Right atrium auricular region (tissue), 2 donors: ENCODE results near the gene EPAS1. TPM values are rescaled to one million over a fixed set of nuclear protein-coding genes. Genes with fewer than 3 reads are reported as not detected.

Source experiments
- DNase-seq: peaks from one replicate; pipeline ENCODE4 v3.0.0-alpha.2; 2019; ENCODE audit warnings: low spot score
- H3K27ac ChIP-seq, 2 donors: fragments of 200-600 bp; sonication (generic); 1 replicate in 1 of 2; 2 replicates in 1 of 2; pipeline ENCODE4 v1.5.1; 2016 to 2019
- H3K27me3 ChIP-seq, 2 donors: fragments of 200-600 bp; sonication (generic); one replicate each; pipeline versions ENCODE4 v1.5.1 to v1.6.0; 2017 to 2019
- H3K36me3 ChIP-seq: fragments of 200-600 bp; sonication (generic); one replicate; pipeline ENCODE4 v1.5.1; 2016
- H3K4me1 ChIP-seq, 2 donors: fragments of 200-600 bp; sonication (generic); one replicate each; pipeline versions ENCODE4 v1.5.1 to v1.6.0; 2017 to 2019
- H3K4me3 ChIP-seq, 2 donors: fragments of 200-600 bp; sonication (generic); 1 replicate in 1 of 2; 2 replicates in 1 of 2; pipeline ENCODE4 v1.5.1; 2017 to 2019; ENCODE audit warnings: mild to moderate bottlenecking in 1 of 2, moderate library complexity in 1 of 2
- H3K9me3 ChIP-seq, 2 donors: fragments of 200-600 bp; sonication (generic); one replicate each; pipeline ENCODE4 v1.5.1; 2019
- total RNA-seq, 2 donors: library from RNA; depleted of rRNA; stranded (reverse); fragments of >200 nt; gene quantifications; one replicate each; pipeline ENCODE4 v1.1.0, GENCODE V29; 2016
- TF ChIP-seq, protein P1 (sequence below), 2 donors: fragments of 200-600 bp; sonication (generic); IDR thresholded peaks; one replicate each; pipeline ENCODE4 v1.5.1; 2019; ENCODE audit warnings: antibody characterized with exemption in 2 of 2

The EPAS1 gene
- total RNA-seq, 2 donors from 2014 or later = 257 to 311 TPM

DNA sequence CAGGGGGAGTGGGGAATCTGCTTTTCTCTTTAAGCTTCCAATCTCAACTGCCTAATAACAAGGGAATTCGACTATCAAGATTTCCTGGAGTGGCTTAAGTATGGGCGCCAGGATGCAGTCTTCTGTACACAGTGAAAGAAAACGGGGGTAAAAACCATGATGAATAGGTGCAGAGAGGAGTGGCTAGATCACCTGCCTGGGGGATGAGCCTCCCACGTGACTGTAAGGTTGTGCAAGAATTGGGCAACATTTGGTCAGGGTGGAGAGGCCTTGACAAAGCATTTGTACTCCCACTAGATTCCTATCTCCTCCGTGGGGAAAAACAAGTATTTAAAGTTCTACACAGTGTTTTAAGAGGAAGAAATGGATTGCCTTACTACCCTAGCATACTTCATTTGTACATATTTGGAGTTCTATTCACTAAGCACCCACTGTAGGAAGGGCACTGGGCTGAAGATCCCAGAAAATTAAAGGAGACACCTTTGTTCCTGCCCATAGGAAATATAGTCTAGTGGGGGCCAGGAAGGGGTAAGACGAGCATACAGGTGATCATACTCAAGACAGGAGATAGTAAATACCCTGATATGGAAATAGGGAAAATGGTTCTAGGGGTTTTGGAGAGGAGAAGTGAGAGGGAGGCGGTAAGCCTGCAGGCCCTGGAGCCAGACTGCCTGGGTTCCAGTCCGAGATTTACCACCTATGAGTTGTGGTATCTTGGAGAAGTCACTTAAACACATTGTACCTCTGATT, 29.2 kb downstream of the EPAS1 start:
- Histone ChIP-seq H3K27me3 (no peaks in the 10 kb centered on the region), H3K9me3 (no peaks in the 10 kb centered on the region), H3K36me3 (no peaks in the 10 kb centered on the region), H3K4me1 (peaks cover 0 to 98% of the 10 kb centered on the region in 2 donors), H3K27ac (peak overlapping the region in 1 of 2 donors; percentile 6), H3K4me3 (no peak overlapping the region)
- DNase-seq = no peak
- TF ChIP-seq, protein P1, sequence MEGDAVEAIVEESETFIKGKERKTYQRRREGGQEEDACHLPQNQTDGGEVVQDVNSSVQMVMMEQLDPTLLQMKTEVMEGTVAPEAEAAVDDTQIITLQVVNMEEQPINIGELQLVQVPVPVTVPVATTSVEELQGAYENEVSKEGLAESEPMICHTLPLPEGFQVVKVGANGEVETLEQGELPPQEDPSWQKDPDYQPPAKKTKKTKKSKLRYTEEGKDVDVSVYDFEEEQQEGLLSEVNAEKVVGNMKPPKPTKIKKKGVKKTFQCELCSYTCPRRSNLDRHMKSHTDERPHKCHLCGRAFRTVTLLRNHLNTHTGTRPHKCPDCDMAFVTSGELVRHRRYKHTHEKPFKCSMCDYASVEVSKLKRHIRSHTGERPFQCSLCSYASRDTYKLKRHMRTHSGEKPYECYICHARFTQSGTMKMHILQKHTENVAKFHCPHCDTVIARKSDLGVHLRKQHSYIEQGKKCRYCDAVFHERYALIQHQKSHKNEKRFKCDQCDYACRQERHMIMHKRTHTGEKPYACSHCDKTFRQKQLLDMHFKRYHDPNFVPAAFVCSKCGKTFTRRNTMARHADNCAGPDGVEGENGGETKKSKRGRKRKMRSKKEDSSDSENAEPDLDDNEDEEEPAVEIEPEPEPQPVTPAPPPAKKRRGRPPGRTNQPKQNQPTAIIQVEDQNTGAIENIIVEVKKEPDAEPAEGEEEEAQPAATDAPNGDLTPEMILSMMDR (IDR thresholded peaks at IDR 0.05) = no peak

DNA sequence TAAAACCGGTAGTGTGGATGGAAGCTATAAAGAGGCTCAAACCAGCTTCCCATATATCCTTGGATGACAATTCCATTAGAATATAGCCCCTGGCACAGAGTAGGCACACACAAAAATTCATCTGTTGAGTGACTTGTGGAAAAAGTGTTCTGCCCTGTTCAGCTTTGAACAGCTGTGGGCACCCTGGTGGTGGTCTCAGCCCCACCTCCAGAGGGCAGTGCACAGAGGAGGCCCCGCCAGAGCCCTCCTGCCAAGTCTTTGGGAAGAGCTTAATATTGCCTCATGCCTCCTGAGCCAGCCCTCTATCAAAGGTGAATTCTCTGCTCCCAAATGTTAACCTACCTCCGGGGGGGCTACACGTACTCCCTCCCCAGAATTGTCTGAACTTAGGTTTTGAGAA, 30.4 kb downstream of the EPAS1 start:
- Histone ChIP-seq H3K36me3 (no peaks in the 10 kb centered on the region), H3K9me3 (no peaks in the 10 kb centered on the region), H3K4me1 (peaks cover 0 to 98% of the 10 kb centered on the region in 2 donors), H3K27ac (peak overlapping the region in 1 of 2 donors; percentile 10), H3K4me3 (no peak overlapping the region), H3K27me3 (no peaks in the 10 kb centered on the region)
- DNase-seq = no peak
- TF ChIP-seq, protein P1 (IDR thresholded peaks at IDR 0.05) = no peak

DNA sequence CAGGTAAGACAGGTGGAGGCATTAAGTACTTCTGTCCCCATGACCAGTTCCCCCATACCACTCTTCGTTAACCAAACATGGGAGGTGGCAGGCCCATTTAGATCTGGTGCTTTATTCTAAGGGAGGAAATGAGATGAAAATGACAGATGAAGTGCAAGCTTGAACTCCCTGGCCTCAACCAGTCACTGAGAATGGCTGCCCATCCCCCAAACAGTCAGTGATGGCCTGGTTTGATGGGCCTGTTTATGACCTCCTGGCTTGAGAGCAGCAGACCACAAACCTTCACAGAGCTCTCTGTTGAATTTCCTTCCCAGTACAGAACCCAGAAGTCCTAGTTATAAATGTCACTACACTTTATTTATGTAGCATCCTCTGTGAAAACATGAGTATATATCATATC, 31.1 kb downstream of the EPAS1 start:
- Histone ChIP-seq H3K27ac (peak overlapping the region in 1 of 2 donors; percentile 10), H3K27me3 (no peaks in the 10 kb centered on the region), H3K36me3 (no peaks in the 10 kb centered on the region), H3K4me1 (peaks cover 0 to 100% of the 10 kb centered on the region in 2 donors), H3K4me3 (no peak overlapping the region), H3K9me3 (no peaks in the 10 kb centered on the region)
- no peak for DNase-seq
- TF ChIP-seq, protein P1 (IDR thresholded peaks at IDR 0.05) = no peak

DNA sequence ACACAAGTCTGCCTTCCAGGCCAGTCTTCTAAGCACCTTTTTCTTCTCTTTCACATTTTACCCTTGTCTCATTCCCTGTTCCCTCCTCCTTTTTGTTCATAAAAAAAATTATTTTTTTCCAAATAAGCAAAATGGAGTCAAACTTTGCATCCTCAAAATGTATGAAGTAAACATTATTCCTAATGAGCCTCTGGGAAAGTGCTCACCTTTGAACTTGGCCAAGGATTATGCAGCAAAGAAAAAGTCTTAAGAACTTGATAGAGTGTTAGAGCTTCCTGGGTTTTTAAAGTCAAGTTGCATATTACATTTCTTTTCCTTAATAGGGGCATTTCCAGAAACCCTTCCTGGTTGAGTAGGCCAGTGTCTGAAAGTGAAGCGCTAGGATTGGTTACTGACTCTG, 31.6 kb downstream of the EPAS1 start:
- Histone ChIP-seq H3K9me3 (no peaks in the 10 kb centered on the region), H3K4me1 (peaks cover 0 to 100% of the 10 kb centered on the region in 2 donors), H3K4me3 (no peak overlapping the region), H3K27ac (peak overlapping the region in 1 of 2 donors; percentile 89), H3K36me3 (no peaks in the 10 kb centered on the region), H3K27me3 (no peaks in the 10 kb centered on the region)
- TF ChIP-seq, protein P1 (IDR thresholded peaks at IDR 0.05) = no peak
- no peak for DNase-seq

DNA sequence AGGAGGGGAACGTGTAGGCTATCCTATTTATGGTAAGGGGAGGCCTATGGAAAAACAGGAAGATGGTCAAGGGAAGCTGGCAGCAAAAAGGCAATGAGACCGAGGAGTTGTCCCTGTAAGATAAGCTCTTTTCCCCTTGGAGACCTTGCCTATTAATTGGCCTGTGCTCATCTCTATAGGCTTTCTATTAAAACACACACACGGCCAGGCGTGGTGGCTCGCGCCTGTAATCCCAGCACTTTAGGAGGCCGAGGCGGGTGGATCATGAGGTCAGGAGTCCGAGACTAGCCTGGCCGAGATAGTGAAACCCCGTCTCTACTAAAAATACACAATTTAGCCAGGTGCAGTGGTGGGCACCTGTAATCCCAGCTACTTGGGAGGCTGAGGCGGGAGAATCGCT, 32.1 kb downstream of the EPAS1 start:
- H3K9me3 ChIP-seq = no peaks in the 10 kb centered on the region
- no peak overlapping the region for H3K4me3 ChIP-seq
- DNase-seq = no peak
- H3K27me3 ChIP-seq = no peaks in the 10 kb centered on the region
- H3K36me3 ChIP-seq = no peaks in the 10 kb centered on the region
- peaks cover 0 to 100% of the 10 kb centered on the region in 2 donors for H3K4me1 ChIP-seq
- H3K27ac ChIP-seq = peak overlapping the region; percentile 83 to 89
- TF ChIP-seq, protein P1 (IDR thresholded peaks at IDR 0.05) = no peak
